ENCODE data around the gene RNF113B.

DNA sequence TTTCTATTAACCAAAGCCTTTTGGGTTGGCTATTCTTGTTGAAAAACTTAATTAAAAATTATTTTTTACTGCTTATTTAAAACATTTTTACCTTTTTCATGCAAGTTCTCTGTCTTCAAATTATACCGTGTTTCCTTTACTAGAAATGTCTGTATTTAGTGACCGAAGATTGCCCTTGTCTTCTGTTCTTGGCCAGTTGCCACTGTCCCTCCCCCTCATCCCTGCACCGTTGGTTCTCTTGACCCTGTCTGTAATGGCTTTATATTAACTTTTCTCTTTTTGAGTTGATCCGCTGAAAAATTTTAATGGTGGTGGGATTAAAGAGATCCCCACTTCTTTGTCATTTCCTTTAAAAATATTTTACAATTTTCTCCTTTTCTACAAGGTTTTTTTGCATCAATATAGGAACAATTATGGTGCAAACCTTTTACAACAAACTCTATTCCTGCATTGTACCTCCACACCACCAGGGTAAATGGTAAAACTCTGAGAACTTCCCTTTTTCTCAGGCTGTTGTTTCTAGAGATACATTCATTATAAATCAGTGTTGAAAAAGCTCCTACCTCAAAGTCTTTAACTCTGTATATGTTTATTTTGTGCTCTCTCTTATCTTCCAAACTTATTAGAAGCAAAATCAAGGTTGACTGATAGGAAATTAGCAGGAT, 12.9 kb upstream of the RNF113B start:
- TF ChIP-seq, protein P1, sequence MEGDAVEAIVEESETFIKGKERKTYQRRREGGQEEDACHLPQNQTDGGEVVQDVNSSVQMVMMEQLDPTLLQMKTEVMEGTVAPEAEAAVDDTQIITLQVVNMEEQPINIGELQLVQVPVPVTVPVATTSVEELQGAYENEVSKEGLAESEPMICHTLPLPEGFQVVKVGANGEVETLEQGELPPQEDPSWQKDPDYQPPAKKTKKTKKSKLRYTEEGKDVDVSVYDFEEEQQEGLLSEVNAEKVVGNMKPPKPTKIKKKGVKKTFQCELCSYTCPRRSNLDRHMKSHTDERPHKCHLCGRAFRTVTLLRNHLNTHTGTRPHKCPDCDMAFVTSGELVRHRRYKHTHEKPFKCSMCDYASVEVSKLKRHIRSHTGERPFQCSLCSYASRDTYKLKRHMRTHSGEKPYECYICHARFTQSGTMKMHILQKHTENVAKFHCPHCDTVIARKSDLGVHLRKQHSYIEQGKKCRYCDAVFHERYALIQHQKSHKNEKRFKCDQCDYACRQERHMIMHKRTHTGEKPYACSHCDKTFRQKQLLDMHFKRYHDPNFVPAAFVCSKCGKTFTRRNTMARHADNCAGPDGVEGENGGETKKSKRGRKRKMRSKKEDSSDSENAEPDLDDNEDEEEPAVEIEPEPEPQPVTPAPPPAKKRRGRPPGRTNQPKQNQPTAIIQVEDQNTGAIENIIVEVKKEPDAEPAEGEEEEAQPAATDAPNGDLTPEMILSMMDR (conservative IDR thresholded peaks at IDR 0.05; ENCODE audit: low read length) = no peak
- no peak for TF ChIP-seq EZH2phosphoT487 (IDR thresholded peaks at IDR 0.05; ENCODE audit: borderline replicate concordance, low read depth, low read length)

All from OCI-LY7 (cell line).